GM06990 (cell line): ENCODE data around the gene CUX1.

Experiments used
- DNase-seq: peaks from one replicate; pipeline ENCODE4 v3.0.0-alpha.2; 2011; ENCODE audit not compliant: insufficient read length; ENCODE audit errors: extremely low read depth
- H3K27me3 ChIP-seq: replicated peaks from 2 replicates; pipeline ENCODE4 v1.6.0; 2011; ENCODE audit warnings: low read length; ENCODE audit not compliant: control insufficient read depth, insufficient read depth
- H3K36me3 ChIP-seq: 2 replicates; pipeline ENCODE4 v1.5.1; 2011; ENCODE audit warnings: low read length; ENCODE audit not compliant: control insufficient read depth, insufficient read depth
- H3K4me3 ChIP-seq: replicated peaks from 2 replicates; pipeline ENCODE4 v1.5.1; 2011; ENCODE audit warnings: low read depth, mild to moderate bottlenecking, control low read depth, low read length
- CTCF ChIP-seq: IDR thresholded peaks from 2 replicates; pipeline ENCODE4 v1.5.1; 2011; ENCODE audit warnings: low read length, control low read depth, mild to moderate bottlenecking, inconsistent platforms; ENCODE audit not compliant: insufficient read depth, poor library complexity, severe bottlenecking

The CUX1 gene

GRCh38 chr7:101942603-101943210 lies 125.3 kb downstream of the CUX1 start:
- no peak for TF ChIP-seq CTCF
- H3K4me3 ChIP-seq = no peak overlapping the region
- no peaks in the 10 kb centered on the region for H3K27me3 ChIP-seq
- no peak for DNase-seq
- H3K36me3 ChIP-seq = no peaks in the 10 kb centered on the region

- Histone ChIP-seq H3K36me3 (no peaks in the 10 kb centered on the region), H3K4me3 (no peak overlapping the region), H3K27me3 (no peaks in the 10 kb centered on the region)
- TF ChIP-seq CTCF = no peak
- no peak for DNase-seq
Observed at GRCh38 chr7:101943306-101943705, 125.9 kb downstream of the CUX1 start.

GRCh38 chr7:101943889-101944600 lies 126.6 kb downstream of the CUX1 start:
- no peak for DNase-seq
- H3K36me3 ChIP-seq = no peaks in the 10 kb centered on the region
- TF ChIP-seq CTCF = no peak
- no peaks in the 10 kb centered on the region for H3K27me3 ChIP-seq
- H3K4me3 ChIP-seq = no peak overlapping the region

- no peak overlapping the region for H3K4me3 ChIP-seq
- no peaks in the 10 kb centered on the region for H3K27me3 ChIP-seq
- H3K36me3 ChIP-seq = no peaks in the 10 kb centered on the region
- no peak for TF ChIP-seq CTCF
- no peak for DNase-seq
Observed at GRCh38 chr7:101944611-101945010, 127.2 kb downstream of the CUX1 start.

- no peak for DNase-seq
- TF ChIP-seq CTCF = no peak
- no peaks in the 10 kb centered on the region for H3K36me3 ChIP-seq
- no peak overlapping the region for H3K4me3 ChIP-seq
- H3K27me3 ChIP-seq = no peaks in the 10 kb centered on the region
Observed at GRCh38 chr7:101945034-101945758, 127.8 kb downstream of the CUX1 start.
